Vagina (tissue), 2 donors: ENCODE data around the gene ADAMTSL1.

Experiments
- CTCF ChIP-seq, 3 experiments: fragments of 450-650 bp in 2 of 3; fragments of 200-600 bp in 1 of 3; sonication (generic) in 1 of 3; IDR thresholded peaks; one replicate each; pipeline ENCODE4 v1.5.1; 2017 to 2019; ENCODE audit warnings: antibody characterized with exemption in 3 of 3, mild to moderate bottlenecking in 2 of 3, moderate library complexity in 2 of 3
- POLR2A ChIP-seq, 2 donors: fragments of 450-650 bp; IDR thresholded peaks; one replicate each; pipeline ENCODE4 v1.6.1; 2017; ENCODE audit warnings: antibody characterized with exemption in 2 of 2, mild to moderate bottlenecking in 2 of 2, moderate library complexity in 2 of 2

- no peak for TF ChIP-seq POLR2A (IDR thresholded peaks at IDR 0.05)
- no peak for TF ChIP-seq CTCF (IDR thresholded peaks at IDR 0.05)
Measured at GRCh38 chr9:18775930-18776329, 302.0 kb downstream of the ADAMTSL1 start.
